Activated CD8-positive, alpha-beta T cell treated with anti-CD3 and anti-CD28 coated beads, Interleukin-2, amount 10 ng/mL, durations not matched to agents 7 days and 5 days (primary cell): ENCODE measurements around the gene KCNE2. TPM values are rescaled to one million over a fixed set of nuclear protein-coding genes. Genes with fewer than 3 reads are reported as not detected.

Source experiments
- ATAC-seq: fragments of 150-1000 bp; cut with Tn5 transposase; one replicate; pipeline ENCODE4 v1.10.0; 2021; ENCODE audit warnings: moderate library complexity
- CTCF ChIA-PET: fragments of 350-600 bp; sonication (Branson Sonifier 250); formaldehyde crosslinking; loops from one replicate; lab custom pipeline; 2021; ENCODE audit warnings: antibody characterized with exemption; lab: Charles Lee
- POLR2A ChIA-PET: fragments of 350-600 bp; sonication (Branson Sonifier 250); formaldehyde crosslinking; loops from one replicate; lab custom pipeline; 2021; ENCODE audit warnings: antibody characterized with exemption; lab: Charles Lee
- DNase-seq: peaks from one replicate; pipeline ENCODE4 v3.0.0-alpha.2; 2020
- H3K27ac Mint-ChIP-seq: one replicate; pipeline ENCODE4 v1.8.0; 2021; ENCODE audit warnings: mild to moderate bottlenecking, mixed read lengths
- H3K27me3 Mint-ChIP-seq: one replicate; pipeline ENCODE4 v1.8.0; 2021; ENCODE audit warnings: low read depth, mixed read lengths
- H3K36me3 Mint-ChIP-seq: one replicate; pipeline ENCODE4 v1.8.0; 2021; ENCODE audit warnings: low read depth, mixed read lengths
- H3K4me1 Mint-ChIP-seq: one replicate; pipeline ENCODE4 v1.8.0; 2021; ENCODE audit warnings: low read depth, mixed read lengths
- H3K4me3 Mint-ChIP-seq: one replicate; pipeline ENCODE4 v1.8.0; 2021; ENCODE audit warnings: mild to moderate bottlenecking, mixed read lengths
- H3K9me3 Mint-ChIP-seq: one replicate; pipeline ENCODE4 v1.8.0; 2022; ENCODE audit warnings: mixed read lengths; ENCODE audit not compliant: insufficient read depth
- total RNA-seq, 2 experiments: library from RNA; stranded (reverse); gene quantifications; one replicate each; pipeline ENCODE4 v1.2.3, GENCODE V29; 2021

The KCNE2 gene
- total RNA-seq, 2 experiments from 2014 or later = not detected

GRCh38 chr21:34338226-34338625 lies 25.6 kb upstream of the KCNE2 start:
- H3K27me3 Mint-ChIP-seq = peaks cover 4% of the 10 kb centered on the region
- no peaks in the 10 kb centered on the region for H3K9me3 Mint-ChIP-seq
- ATAC-seq (no peak), DNase-seq (no peak)
- CTCF ChIA-PET = no interaction called here
- POLR2A ChIA-PET = interaction anchor here (0.5 kb wide), 1 partner anchor 269 kb away, joined by 3 read pairs; no protein-coding TSS in a partner anchor
- H3K4me1 Mint-ChIP-seq = peaks cover 13% of the 10 kb centered on the region
- H3K4me3 Mint-ChIP-seq = no peak overlapping the region
- no peaks in the 10 kb centered on the region for H3K36me3 Mint-ChIP-seq
- no peak overlapping the region for H3K27ac Mint-ChIP-seq

- CTCF ChIA-PET = interaction anchor here (0.7 to 1.8 kb wide), 4 partner anchors 8 to 416 kb away, joined by 3 to 5 read pairs (median 4); no protein-coding TSS in a partner anchor
- Mint-ChIP-seq H3K9me3 (no peaks in the 10 kb centered on the region), H3K27me3 (peaks cover 4% of the 10 kb centered on the region), H3K36me3 (no peaks in the 10 kb centered on the region), H3K4me3 (no peak overlapping the region), H3K27ac (no peak overlapping the region), H3K4me1 (peaks cover 13% of the 10 kb centered on the region)
- DNase-seq = no peak
- POLR2A ChIA-PET = no interaction called here
- ATAC-seq = no peak
Observed at GRCh38 chr21:34340061-34340460, 23.7 kb upstream of the KCNE2 start.

- Mint-ChIP-seq H3K36me3 (no peaks in the 10 kb centered on the region), H3K4me1 (peaks cover 13% of the 10 kb centered on the region), H3K27ac (no peak overlapping the region), H3K4me3 (no peak overlapping the region), H3K9me3 (no peaks in the 10 kb centered on the region), H3K27me3 (peaks cover 9% of the 10 kb centered on the region)
- DNase-seq (no peak), ATAC-seq (no peak)
- CTCF ChIA-PET = interaction anchor here (1.3 kb wide), 1 partner anchor 419 kb away, joined by 5 read pairs; no protein-coding TSS in a partner anchor
- POLR2A ChIA-PET = no interaction called here
Observed at GRCh38 chr21:34342476-34342875, 21.3 kb upstream of the KCNE2 start.

GRCh38 chr21:34343347-34343746 lies 20.5 kb upstream of the KCNE2 start:
- Mint-ChIP-seq H3K4me3 (no peak overlapping the region), H3K9me3 (no peaks in the 10 kb centered on the region), H3K36me3 (no peaks in the 10 kb centered on the region), H3K4me1 (peaks cover 12% of the 10 kb centered on the region), H3K27me3 (peaks cover 12% of the 10 kb centered on the region), H3K27ac (no peak overlapping the region)
- CTCF ChIA-PET = interaction anchor here (0.6 to 12.5 kb wide), 2 partner anchors 250 to 420 kb away, joined by 3 to 260 read pairs; no protein-coding TSS in a partner anchor
- ATAC-seq (no peak), DNase-seq (no peak)
- POLR2A ChIA-PET = no interaction called here

- ChIA-PET POLR2A (no interaction called here), CTCF (interaction anchor here (0.6 to 12.5 kb wide), 2 partner anchors 251 to 420 kb away, joined by 3 to 260 read pairs; no protein-coding TSS in a partner anchor)
- DNase-seq (no peak), ATAC-seq (no peak)
- H3K4me1 Mint-ChIP-seq = peaks cover 12% of the 10 kb centered on the region
- H3K4me3 Mint-ChIP-seq = no peak overlapping the region
- peaks cover 10% of the 10 kb centered on the region for H3K27me3 Mint-ChIP-seq
- H3K9me3 Mint-ChIP-seq = no peaks in the 10 kb centered on the region
- no peak overlapping the region for H3K27ac Mint-ChIP-seq
- no peaks in the 10 kb centered on the region for H3K36me3 Mint-ChIP-seq
Observed at GRCh38 chr21:34343838-34344381, 19.9 kb upstream of the KCNE2 start.

GRCh38 chr21:34344584-34344983 lies 19.2 kb upstream of the KCNE2 start:
- no peak overlapping the region for H3K27ac Mint-ChIP-seq
- no peak for ATAC-seq
- POLR2A ChIA-PET = no interaction called here

GRCh38 chr21:34345091-34345871 lies 18.5 kb upstream of the KCNE2 start:
- CTCF ChIA-PET = interaction anchor here (1.2 to 12.5 kb wide), 5 partner anchors 17 to 422 kb away, joined by 3 to 260 read pairs (median 3); no protein-coding TSS in a partner anchor
- no peak overlapping the region for H3K27ac Mint-ChIP-seq
- H3K4me1 Mint-ChIP-seq = peaks cover 8% of the 10 kb centered on the region
- DNase-seq (no peak), ATAC-seq (no peak)
- POLR2A ChIA-PET = no interaction called here
- H3K36me3 Mint-ChIP-seq = no peaks in the 10 kb centered on the region
- H3K4me3 Mint-ChIP-seq = no peak overlapping the region
- H3K9me3 Mint-ChIP-seq = no peaks in the 10 kb centered on the region
- peaks cover 10% of the 10 kb centered on the region for H3K27me3 Mint-ChIP-seq

More at GRCh38 chr21:34344584-34344983, 19.2 kb upstream of the KCNE2 start:
- Mint-ChIP-seq H3K4me3 (no peak overlapping the region), H3K36me3 (no peaks in the 10 kb centered on the region), H3K4me1 (peaks cover 12% of the 10 kb centered on the region), H3K9me3 (no peaks in the 10 kb centered on the region), H3K27me3 (peaks cover 10% of the 10 kb centered on the region)
- CTCF ChIA-PET = interaction anchor here (1.3 to 12.5 kb wide), 2 partner anchors 18 to 421 kb away, joined by 3 to 260 read pairs; no protein-coding TSS in a partner anchor
- no peak for DNase-seq

- Mint-ChIP-seq H3K27me3 (peaks cover 10% of the 10 kb centered on the region), H3K27ac (no peak overlapping the region), H3K4me3 (no peak overlapping the region), H3K4me1 (peaks cover 4% of the 10 kb centered on the region), H3K9me3 (no peaks in the 10 kb centered on the region), H3K36me3 (peaks cover 2% of the 10 kb centered on the region)
- CTCF ChIA-PET = interaction anchor here (1.2 to 12.5 kb wide), 4 partner anchors 216 to 422 kb away, joined by 3 to 260 read pairs (median 7); no protein-coding TSS in a partner anchor
- DNase-seq (no peak), ATAC-seq (no peak)
- POLR2A ChIA-PET = no interaction called here
Observed at GRCh38 chr21:34345892-34346291, 17.9 kb upstream of the KCNE2 start.

- DNase-seq = no peak
- H3K27ac Mint-ChIP-seq = no peak overlapping the region
- peaks cover 10% of the 10 kb centered on the region for H3K4me1 Mint-ChIP-seq
- H3K36me3 Mint-ChIP-seq = peaks cover 5% of the 10 kb centered on the region
- ChIA-PET CTCF (interaction anchor here (1.0 to 12.5 kb wide), 14 partner anchors 9 to 743 kb away, joined by 3 to 260 read pairs (median 5); no protein-coding TSS in a partner anchor), POLR2A (no interaction called here)
- ATAC-seq = no peak
- no peak overlapping the region for H3K4me3 Mint-ChIP-seq
- peaks cover 10% of the 10 kb centered on the region for H3K27me3 Mint-ChIP-seq
- H3K9me3 Mint-ChIP-seq = peaks cover 7% of the 10 kb centered on the region
Observed at GRCh38 chr21:34348890-34349519, 14.8 kb upstream of the KCNE2 start.

- CTCF ChIA-PET = interaction anchor here (0.8 to 12.5 kb wide), 5 partner anchors 10 to 428 kb away, joined by 3 to 260 read pairs (median 4); no protein-coding TSS in a partner anchor
- POLR2A ChIA-PET = no interaction called here
- peaks cover 5% of the 10 kb centered on the region for H3K36me3 Mint-ChIP-seq
- peaks cover 7% of the 10 kb centered on the region for H3K9me3 Mint-ChIP-seq
- no peak overlapping the region for H3K4me3 Mint-ChIP-seq
- DNase-seq (peak; percentile 51), ATAC-seq (peak; percentile 70)
- H3K27me3 Mint-ChIP-seq = peaks cover 15% of the 10 kb centered on the region
- H3K27ac Mint-ChIP-seq = no peak overlapping the region
- peaks cover 11% of the 10 kb centered on the region for H3K4me1 Mint-ChIP-seq
Observed at GRCh38 chr21:34351786-34352241, 12.0 kb upstream of the KCNE2 start.

GRCh38 chr21:34352556-34352955 lies 11.2 kb upstream of the KCNE2 start:
- peaks cover 11% of the 10 kb centered on the region for H3K4me1 Mint-ChIP-seq
- ATAC-seq (no peak), DNase-seq (no peak)
- peaks cover 7% of the 10 kb centered on the region for H3K9me3 Mint-ChIP-seq
- H3K27me3 Mint-ChIP-seq = peaks cover 20% of the 10 kb centered on the region
- no peak overlapping the region for H3K27ac Mint-ChIP-seq
- POLR2A ChIA-PET = no interaction called here
- no peak overlapping the region for H3K4me3 Mint-ChIP-seq
- CTCF ChIA-PET = interaction anchor here (0.6 to 12.5 kb wide), 5 partner anchors 9 to 429 kb away, joined by 3 to 260 read pairs (median 3); no protein-coding TSS in a partner anchor
- H3K36me3 Mint-ChIP-seq = peaks cover 5% of the 10 kb centered on the region
